ENCODE data around the gene TCF7L2.

The TCF7L2 gene

DNA sequence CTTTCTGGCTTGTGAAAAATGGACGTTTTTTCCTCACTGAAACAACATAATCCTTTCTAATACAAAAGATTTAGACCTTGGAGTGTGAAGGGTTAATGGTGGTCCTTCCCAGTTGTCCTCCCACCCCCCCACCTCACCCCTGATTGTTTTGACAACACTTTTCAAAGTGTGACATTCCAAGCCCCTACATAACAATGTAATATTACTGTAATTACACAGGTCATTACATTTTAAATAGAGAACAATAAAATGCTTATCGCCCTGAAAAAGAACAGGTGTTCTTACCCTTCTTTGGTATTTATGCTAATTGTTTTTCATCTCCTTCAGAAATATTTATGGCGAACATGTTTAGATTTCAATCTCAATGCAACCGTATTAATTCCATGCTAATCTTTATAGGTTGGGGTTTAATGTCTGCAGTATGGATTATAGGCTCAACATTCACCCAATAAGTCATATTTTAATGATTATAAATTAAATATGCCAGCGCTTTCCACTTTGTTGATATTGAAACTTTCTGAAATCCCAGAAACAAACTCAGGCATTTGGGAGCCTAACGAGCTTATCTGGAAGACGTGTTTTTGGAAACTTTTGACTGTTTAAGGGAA, 5.0 kb downstream of the TCF7L2 start:
- H3K27ac ChIP-seq (ENCODE audit: low read depth, low read length): no peak overlapping the region
- H3K36me3 ChIP-seq (ENCODE audit: control insufficient read depth in 1 of 2, insufficient read depth in 2 of 2, low read length in 2 of 2): no peaks in the 10 kb centered on the region
- peak overlapping the region; percentile 85 to 97 for H3K4me3 ChIP-seq (ENCODE audit: low read depth in 1 of 2, low read length in 2 of 2)
- peak overlapping the region in 1 of 2 donors; percentile 54 for H3K9ac ChIP-seq (ENCODE audit: low read depth in 1 of 2, low read length in 2 of 2)
- H3K4me1 ChIP-seq (ENCODE audit: control insufficient read depth in 1 of 2, insufficient read depth in 2 of 2, low read length in 2 of 2): peaks cover 40 to 48% of the 10 kb centered on the region in 2 donors
- H3K9me3 ChIP-seq (ENCODE audit: control insufficient read depth in 1 of 2, low read length in 2 of 2): no peaks in the 10 kb centered on the region
- no peaks in the 10 kb centered on the region for H3K27me3 ChIP-seq (ENCODE audit: control insufficient read depth in 1 of 2, insufficient read depth in 2 of 2, low read length in 2 of 2)

DNA sequence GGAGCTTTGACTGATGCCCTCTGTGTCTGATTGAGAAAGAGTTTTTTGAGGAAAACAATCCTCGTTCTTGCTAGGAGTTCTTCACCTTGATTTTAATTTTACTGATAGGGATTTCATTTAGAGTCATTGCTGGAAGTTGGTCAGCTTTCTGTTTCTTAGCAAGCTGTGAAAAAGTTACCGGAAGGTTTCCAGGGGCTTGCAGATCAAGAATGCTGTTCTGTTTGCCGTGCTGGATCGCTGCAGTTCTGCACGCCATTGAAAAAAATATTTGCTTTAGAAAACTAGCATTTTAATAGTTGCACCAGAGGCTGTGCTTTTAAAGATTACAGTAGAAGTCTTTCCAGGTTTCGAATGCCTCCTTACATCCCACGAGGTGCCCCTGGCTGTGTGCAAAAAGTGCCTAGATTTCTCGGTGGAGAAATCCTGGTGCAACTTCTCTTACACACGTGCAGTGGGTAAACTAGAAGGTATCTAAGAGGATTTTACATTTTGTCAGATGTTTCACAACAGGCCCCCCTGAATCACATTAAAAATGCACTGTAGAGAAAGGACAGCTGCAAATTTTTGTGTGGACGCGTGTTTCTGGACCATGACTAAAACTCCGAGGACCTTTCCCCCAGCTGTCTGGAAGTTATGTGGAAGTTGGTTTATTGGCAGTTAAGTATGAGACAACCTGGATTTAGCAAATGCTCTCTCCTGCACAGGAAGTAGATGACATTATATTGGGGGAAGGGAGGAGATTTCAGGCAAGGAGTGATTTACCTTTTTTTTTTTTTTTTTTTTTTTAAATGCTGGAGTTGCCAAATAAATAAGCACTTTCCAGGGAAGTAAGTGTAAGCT, 5.8 kb downstream of the TCF7L2 start:
- Histone ChIP-seq H3K4me3 (ENCODE audit: low read depth in 1 of 2, low read length in 2 of 2) (peak overlapping the region; percentile 50 to 97), H3K9ac (ENCODE audit: low read depth in 1 of 2, low read length in 2 of 2) (peak overlapping the region in 1 of 2 donors; percentile 54), H3K4me1 (ENCODE audit: control insufficient read depth in 1 of 2, insufficient read depth in 2 of 2, low read length in 2 of 2) (peaks cover 40 to 48% of the 10 kb centered on the region in 2 donors), H3K27me3 (ENCODE audit: control insufficient read depth in 1 of 2, insufficient read depth in 2 of 2, low read length in 2 of 2) (no peaks in the 10 kb centered on the region), H3K27ac (ENCODE audit: low read depth, low read length) (no peak overlapping the region), H3K36me3 (ENCODE audit: control insufficient read depth in 1 of 2, insufficient read depth in 2 of 2, low read length in 2 of 2) (peaks cover 0 to 5% of the 10 kb centered on the region in 2 donors), H3K9me3 (ENCODE audit: control insufficient read depth in 1 of 2, low read length in 2 of 2) (no peaks in the 10 kb centered on the region)

DNA sequence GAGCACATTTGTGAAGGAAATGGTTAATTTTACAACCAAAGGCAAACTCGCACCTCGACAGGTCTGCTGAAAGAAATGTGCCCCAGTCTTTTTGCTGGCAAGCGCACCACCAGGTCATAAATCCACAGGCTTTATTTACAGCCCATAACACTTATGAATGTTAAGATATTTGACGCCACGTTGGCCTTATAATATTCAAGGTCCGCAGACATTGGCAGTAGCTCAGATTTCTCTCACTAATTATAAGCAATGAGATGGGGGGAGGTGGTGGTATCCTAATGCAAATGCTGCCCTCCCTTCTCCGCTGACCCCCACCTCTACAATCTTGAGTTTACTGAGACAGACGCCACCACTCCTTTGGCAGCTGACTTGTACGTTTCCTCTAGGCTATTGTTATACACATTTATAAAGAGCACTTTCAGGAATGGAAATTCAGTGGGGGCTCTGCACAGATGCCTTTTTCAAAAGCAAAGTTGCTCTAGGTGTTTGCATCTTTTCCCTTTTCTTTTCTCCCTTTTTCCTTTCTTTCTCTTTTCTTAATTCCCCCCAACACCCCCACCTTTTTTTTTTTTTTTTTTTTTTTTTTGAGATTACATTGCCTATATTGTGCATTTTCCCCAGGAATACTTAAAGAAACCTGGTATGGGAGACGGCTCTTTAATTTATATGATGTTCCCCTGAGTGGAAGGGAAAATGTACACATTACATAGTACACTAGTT, 6.7 kb downstream of the TCF7L2 start:
- H3K9ac ChIP-seq (ENCODE audit: low read depth in 1 of 2, low read length in 2 of 2): peak overlapping the region in 1 of 2 donors; percentile 6
- no peak overlapping the region for H3K4me3 ChIP-seq (ENCODE audit: low read depth in 1 of 2, low read length in 2 of 2)
- H3K27ac ChIP-seq (ENCODE audit: low read depth, low read length): no peak overlapping the region
- H3K27me3 ChIP-seq (ENCODE audit: control insufficient read depth in 1 of 2, insufficient read depth in 2 of 2, low read length in 2 of 2): no peaks in the 10 kb centered on the region
- no peaks in the 10 kb centered on the region for H3K9me3 ChIP-seq (ENCODE audit: control insufficient read depth in 1 of 2, low read length in 2 of 2)
- H3K36me3 ChIP-seq (ENCODE audit: control insufficient read depth in 1 of 2, insufficient read depth in 2 of 2, low read length in 2 of 2): peaks cover 0 to 5% of the 10 kb centered on the region in 2 donors
- H3K4me1 ChIP-seq (ENCODE audit: control insufficient read depth in 1 of 2, insufficient read depth in 2 of 2, low read length in 2 of 2): peaks cover 40 to 48% of the 10 kb centered on the region in 2 donors

DNA sequence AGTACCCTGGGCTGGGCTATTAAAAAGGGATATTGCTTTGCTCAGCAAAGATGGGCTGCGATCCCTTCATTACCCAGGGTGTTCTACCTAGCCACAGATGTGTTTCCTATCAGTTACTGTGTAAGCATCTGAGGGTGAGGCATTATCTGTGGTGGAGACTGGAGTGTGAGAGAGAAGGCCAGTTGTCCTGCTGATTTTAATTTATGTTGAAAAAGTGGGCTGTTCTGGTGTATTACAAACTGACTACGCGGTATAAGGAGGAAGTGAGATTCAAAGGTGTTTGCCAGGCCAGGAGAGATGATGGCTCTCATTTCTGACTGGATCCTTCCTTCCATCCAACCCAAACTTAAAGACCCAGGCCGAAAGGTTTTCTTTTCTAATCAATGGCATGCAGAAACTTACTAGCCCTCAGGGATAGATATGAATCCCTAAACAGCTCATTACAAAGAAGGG, 7.6 kb downstream of the TCF7L2 start:
- Histone ChIP-seq H3K27me3 (ENCODE audit: control insufficient read depth in 1 of 2, insufficient read depth in 2 of 2, low read length in 2 of 2) (no peaks in the 10 kb centered on the region), H3K27ac (ENCODE audit: low read depth, low read length) (no peak overlapping the region), H3K4me1 (ENCODE audit: control insufficient read depth in 1 of 2, insufficient read depth in 2 of 2, low read length in 2 of 2) (peaks cover 40 to 48% of the 10 kb centered on the region in 2 donors), H3K9me3 (ENCODE audit: control insufficient read depth in 1 of 2, low read length in 2 of 2) (no peaks in the 10 kb centered on the region), H3K4me3 (ENCODE audit: low read depth in 1 of 2, low read length in 2 of 2) (no peak overlapping the region), H3K36me3 (ENCODE audit: control insufficient read depth in 1 of 2, insufficient read depth in 2 of 2, low read length in 2 of 2) (peaks cover 0 to 8% of the 10 kb centered on the region in 2 donors), H3K9ac (ENCODE audit: low read depth in 1 of 2, low read length in 2 of 2) (no peak overlapping the region)

DNA sequence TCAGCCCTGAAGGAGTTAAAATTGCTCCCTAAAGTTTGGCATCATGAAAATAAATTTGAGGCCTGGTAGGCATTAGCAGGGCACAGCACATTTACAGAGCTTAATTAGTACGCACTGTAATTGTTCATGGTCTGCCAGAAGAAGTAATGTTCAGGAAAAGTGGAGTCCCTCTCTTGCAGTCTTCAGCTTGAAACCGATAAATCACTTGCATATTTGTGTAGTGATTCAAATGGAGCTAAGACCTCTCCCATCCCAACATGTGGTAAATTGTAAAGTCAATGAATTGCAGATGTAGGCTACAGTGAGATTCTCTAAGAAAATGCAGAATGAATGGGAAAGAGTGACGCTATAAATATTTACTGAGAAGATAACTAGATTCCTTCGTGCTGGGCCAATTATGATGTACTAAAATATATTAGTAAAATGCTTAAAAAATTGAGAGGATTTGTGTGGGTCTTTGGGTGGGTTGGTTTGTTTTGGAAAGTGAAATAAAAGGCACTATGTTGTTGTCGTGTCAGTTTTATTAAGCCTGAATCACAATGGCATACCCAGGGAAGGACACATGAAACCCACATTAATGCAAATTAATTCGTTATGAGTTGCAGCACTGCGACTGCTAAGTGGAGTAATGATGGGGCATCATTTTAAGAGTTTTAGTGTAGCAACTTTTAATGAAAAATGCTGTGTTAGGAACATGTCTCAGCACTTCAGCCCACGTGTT, 8.4 kb downstream of the TCF7L2 start:
- H3K4me1 ChIP-seq (ENCODE audit: control insufficient read depth in 1 of 2, insufficient read depth in 2 of 2, low read length in 2 of 2): peaks cover 38 to 48% of the 10 kb centered on the region in 2 donors
- no peak overlapping the region for H3K9ac ChIP-seq (ENCODE audit: low read depth in 1 of 2, low read length in 2 of 2)
- no peak overlapping the region for H3K27ac ChIP-seq (ENCODE audit: low read depth, low read length)
- no peak overlapping the region for H3K4me3 ChIP-seq (ENCODE audit: low read depth in 1 of 2, low read length in 2 of 2)
- no peaks in the 10 kb centered on the region for H3K27me3 ChIP-seq (ENCODE audit: control insufficient read depth in 1 of 2, insufficient read depth in 2 of 2, low read length in 2 of 2)
- H3K9me3 ChIP-seq (ENCODE audit: control insufficient read depth in 1 of 2, low read length in 2 of 2): no peaks in the 10 kb centered on the region
- H3K36me3 ChIP-seq (ENCODE audit: control insufficient read depth in 1 of 2, insufficient read depth in 2 of 2, low read length in 2 of 2): peaks cover 3 to 8% of the 10 kb centered on the region in 2 donors

DNA sequence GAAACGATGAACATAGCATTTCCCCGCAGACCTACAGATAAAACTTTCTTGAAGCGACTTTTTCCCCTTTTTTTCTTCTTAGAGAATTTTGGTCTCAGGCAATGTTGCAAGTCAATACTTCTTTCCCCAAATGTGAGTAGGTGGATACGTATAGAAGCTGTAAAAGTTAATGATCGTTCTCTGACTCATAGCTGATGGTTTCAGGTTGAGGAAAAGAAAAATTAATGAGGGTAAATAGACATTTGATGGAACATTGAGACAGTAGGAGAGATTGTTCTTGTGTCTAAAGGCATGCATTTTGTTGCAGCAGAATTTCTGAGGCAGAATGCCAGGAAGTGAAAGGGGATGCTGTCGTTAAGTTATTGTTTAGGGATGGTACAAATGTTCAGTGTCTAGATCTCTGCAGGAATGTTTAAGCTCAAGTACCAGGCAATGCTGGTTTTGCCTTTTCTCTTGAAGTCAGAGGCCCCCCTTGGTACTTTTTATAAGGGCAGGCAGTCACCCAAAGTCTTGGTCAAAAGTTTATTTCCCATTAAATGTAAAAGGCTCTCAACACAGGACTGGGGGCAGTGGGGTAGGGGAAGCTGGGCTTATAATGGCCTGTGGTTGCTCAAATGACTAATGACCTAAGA, 9.3 kb downstream of the TCF7L2 start:
- H3K9ac ChIP-seq (ENCODE audit: low read depth in 1 of 2, low read length in 2 of 2): no peak overlapping the region
- no peaks in the 10 kb centered on the region for H3K9me3 ChIP-seq (ENCODE audit: control insufficient read depth in 1 of 2, low read length in 2 of 2)
- H3K27me3 ChIP-seq (ENCODE audit: control insufficient read depth in 1 of 2, insufficient read depth in 2 of 2, low read length in 2 of 2): no peaks in the 10 kb centered on the region
- H3K27ac ChIP-seq (ENCODE audit: low read depth, low read length): no peak overlapping the region
- H3K4me1 ChIP-seq (ENCODE audit: control insufficient read depth in 1 of 2, insufficient read depth in 2 of 2, low read length in 2 of 2): peaks cover 30 to 48% of the 10 kb centered on the region in 2 donors
- peaks cover 8 to 10% of the 10 kb centered on the region in 2 donors for H3K36me3 ChIP-seq (ENCODE audit: control insufficient read depth in 1 of 2, insufficient read depth in 2 of 2, low read length in 2 of 2)
- no peak overlapping the region for H3K4me3 ChIP-seq (ENCODE audit: low read depth in 1 of 2, low read length in 2 of 2)

DNA sequence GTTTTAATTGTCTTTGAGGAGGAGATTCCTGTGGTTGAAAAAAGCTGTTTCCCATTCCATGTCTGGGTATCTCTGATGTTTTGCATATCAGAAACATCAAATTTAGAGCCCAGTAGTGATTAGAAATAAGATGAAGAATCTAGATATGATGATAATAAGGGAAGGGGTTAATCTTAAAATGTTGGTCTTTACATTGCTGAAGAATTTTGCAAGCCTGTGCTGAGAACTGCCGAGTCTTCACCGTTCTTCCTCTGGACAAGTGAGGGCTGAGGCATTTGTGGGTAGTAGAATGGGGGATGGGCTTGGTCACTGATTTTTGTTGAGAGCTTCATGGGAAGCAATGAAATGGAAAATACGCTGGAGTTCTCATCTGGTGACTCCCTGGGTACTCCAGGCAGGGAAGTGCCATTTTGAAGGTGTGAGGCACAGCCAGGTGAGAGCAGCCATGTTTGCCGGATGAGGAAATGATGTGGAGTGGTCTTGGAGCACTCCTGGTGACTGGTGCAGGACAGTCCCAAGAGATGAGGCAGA, 10.2 kb downstream of the TCF7L2 start:
- Histone ChIP-seq H3K9ac (ENCODE audit: low read depth in 1 of 2, low read length in 2 of 2) (no peak overlapping the region), H3K36me3 (ENCODE audit: control insufficient read depth in 1 of 2, insufficient read depth in 2 of 2, low read length in 2 of 2) (peaks cover 12 to 13% of the 10 kb centered on the region in 2 donors), H3K9me3 (ENCODE audit: control insufficient read depth in 1 of 2, low read length in 2 of 2) (no peaks in the 10 kb centered on the region), H3K27me3 (ENCODE audit: control insufficient read depth in 1 of 2, insufficient read depth in 2 of 2, low read length in 2 of 2) (no peaks in the 10 kb centered on the region), H3K4me1 (ENCODE audit: control insufficient read depth in 1 of 2, insufficient read depth in 2 of 2, low read length in 2 of 2) (peaks cover 23 to 44% of the 10 kb centered on the region in 2 donors), H3K27ac (ENCODE audit: low read depth, low read length) (no peak overlapping the region), H3K4me3 (ENCODE audit: low read depth in 1 of 2, low read length in 2 of 2) (no peak overlapping the region)

DNA sequence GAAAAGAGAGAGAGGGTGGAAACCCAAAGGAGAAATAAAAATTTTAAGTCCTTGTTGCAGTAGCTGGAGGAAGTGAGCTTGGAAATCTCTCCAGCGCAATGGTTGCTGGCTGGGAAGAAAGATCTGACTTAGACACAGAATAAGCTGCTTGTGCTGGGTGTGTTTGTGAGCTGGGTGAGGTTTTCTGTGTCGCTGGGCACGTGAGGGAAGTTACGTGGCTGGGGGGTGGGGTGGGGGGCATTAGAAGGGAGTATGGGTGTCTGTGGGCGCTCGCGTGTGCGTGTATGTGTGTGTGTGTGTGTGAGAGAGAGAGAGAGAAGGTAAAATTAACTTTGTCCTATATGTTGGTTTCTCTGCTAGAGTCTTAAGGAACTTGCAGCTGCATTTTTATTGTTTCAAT, 11.6 kb downstream of the TCF7L2 start:
- Histone ChIP-seq H3K4me3 (ENCODE audit: low read depth in 1 of 2, low read length in 2 of 2) (no peak overlapping the region), H3K27ac (ENCODE audit: low read depth, low read length) (no peak overlapping the region), H3K4me1 (ENCODE audit: control insufficient read depth in 1 of 2, insufficient read depth in 2 of 2, low read length in 2 of 2) (peaks cover 14 to 35% of the 10 kb centered on the region in 2 donors), H3K9ac (ENCODE audit: low read depth in 1 of 2, low read length in 2 of 2) (no peak overlapping the region), H3K27me3 (ENCODE audit: control insufficient read depth in 1 of 2, insufficient read depth in 2 of 2, low read length in 2 of 2) (no peaks in the 10 kb centered on the region), H3K9me3 (ENCODE audit: control insufficient read depth in 1 of 2, low read length in 2 of 2) (no peaks in the 10 kb centered on the region), H3K36me3 (ENCODE audit: control insufficient read depth in 1 of 2, insufficient read depth in 2 of 2, low read length in 2 of 2) (peaks cover 16 to 20% of the 10 kb centered on the region in 2 donors)

DNA sequence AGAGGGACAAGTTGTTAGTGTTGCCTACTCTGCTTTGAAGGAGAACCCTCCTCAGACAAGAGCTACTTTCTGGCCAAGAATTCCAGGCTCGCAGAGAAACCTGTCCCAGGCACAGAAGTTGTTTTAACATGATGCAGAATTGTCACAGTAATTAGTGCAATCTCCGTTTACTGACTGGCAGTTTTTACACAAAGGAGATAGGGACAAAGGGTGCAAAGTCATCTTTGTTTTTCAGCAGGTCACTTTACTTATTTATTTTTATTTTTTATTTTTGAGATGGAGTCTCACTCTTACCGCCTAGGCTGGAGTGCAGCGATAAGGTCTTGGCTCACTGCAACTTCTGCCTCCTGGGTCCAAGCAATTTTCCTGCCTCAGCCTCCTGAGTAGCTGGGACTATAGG, 12.3 kb downstream of the TCF7L2 start:
- peaks cover 9 to 27% of the 10 kb centered on the region in 2 donors for H3K4me1 ChIP-seq (ENCODE audit: control insufficient read depth in 1 of 2, insufficient read depth in 2 of 2, low read length in 2 of 2)
- no peak overlapping the region for H3K9ac ChIP-seq (ENCODE audit: low read depth in 1 of 2, low read length in 2 of 2)
- H3K27ac ChIP-seq (ENCODE audit: low read depth, low read length): no peak overlapping the region
- no peak overlapping the region for H3K4me3 ChIP-seq (ENCODE audit: low read depth in 1 of 2, low read length in 2 of 2)
- H3K9me3 ChIP-seq (ENCODE audit: control insufficient read depth in 1 of 2, low read length in 2 of 2): no peaks in the 10 kb centered on the region
- H3K36me3 ChIP-seq (ENCODE audit: control insufficient read depth in 1 of 2, insufficient read depth in 2 of 2, low read length in 2 of 2): peaks cover 16 to 25% of the 10 kb centered on the region in 2 donors
- H3K27me3 ChIP-seq (ENCODE audit: control insufficient read depth in 1 of 2, insufficient read depth in 2 of 2, low read length in 2 of 2): no peaks in the 10 kb centered on the region
